ENCODE results near the gene RHOC.
A peak's percentile ranks its signal among the peaks of the same experiment; 100 is the strongest.

Gene RHOC

DNA sequence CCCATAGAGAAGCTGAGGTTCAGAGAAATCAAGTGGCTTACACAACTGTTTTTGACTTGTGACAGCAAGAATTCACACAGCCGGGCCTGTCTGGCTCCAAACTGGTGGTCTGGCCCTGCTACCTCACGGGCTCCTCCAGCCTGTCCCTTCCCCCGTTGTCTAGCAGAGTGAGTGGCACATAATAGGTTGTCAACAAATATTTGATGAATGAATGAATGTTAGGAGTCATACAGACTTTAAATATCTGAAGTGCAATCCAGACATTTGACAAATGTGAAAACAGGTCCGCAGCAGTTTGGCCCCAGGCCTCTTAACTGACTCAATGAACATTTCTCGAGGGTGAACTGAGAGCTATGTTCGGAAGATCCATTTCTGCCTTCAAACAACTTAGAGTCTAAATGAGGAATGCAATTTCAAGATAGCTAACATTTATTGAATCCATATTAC, 1.1 kb upstream of the RHOC start:
- TF ChIP-seq, protein P1, sequence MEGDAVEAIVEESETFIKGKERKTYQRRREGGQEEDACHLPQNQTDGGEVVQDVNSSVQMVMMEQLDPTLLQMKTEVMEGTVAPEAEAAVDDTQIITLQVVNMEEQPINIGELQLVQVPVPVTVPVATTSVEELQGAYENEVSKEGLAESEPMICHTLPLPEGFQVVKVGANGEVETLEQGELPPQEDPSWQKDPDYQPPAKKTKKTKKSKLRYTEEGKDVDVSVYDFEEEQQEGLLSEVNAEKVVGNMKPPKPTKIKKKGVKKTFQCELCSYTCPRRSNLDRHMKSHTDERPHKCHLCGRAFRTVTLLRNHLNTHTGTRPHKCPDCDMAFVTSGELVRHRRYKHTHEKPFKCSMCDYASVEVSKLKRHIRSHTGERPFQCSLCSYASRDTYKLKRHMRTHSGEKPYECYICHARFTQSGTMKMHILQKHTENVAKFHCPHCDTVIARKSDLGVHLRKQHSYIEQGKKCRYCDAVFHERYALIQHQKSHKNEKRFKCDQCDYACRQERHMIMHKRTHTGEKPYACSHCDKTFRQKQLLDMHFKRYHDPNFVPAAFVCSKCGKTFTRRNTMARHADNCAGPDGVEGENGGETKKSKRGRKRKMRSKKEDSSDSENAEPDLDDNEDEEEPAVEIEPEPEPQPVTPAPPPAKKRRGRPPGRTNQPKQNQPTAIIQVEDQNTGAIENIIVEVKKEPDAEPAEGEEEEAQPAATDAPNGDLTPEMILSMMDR (IDR thresholded peaks at IDR 0.05), result no peak

DNA sequence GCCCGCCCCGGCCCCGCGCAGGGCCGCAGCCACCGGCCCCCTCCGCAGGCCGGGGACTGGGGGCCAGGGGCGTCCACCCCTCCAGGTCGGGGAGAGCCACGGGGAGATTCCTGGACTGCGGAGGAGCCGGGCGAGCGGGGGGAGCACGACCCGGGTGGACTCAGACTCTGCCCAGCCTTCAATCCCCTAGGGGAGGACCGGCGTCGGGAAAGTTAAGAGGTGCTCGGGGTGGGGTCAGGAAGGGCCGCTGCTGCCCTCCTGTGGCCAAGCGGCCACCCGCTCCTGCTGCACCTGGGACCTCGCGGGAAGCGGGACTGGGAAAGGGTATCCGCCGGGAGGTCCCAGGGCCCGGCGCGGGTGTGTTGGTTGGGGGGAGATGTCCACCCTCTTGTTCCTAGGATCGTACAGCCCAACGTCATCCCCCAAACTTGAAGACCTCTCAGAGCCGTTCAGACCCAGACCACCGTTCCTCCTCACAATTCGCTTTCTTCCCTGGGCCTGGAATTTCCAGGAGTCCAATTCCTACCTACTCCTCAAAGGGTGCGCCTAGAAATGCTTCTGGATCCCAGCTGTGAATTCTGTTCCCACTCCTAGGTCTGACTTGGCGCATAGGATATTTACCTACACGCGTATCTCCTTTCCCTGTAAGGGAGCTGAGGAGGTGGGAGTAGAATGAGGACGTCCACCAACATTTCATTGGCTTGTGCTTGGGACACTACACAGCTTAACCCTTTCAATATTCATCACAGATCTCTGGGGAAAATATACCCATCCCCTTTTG, 484 bp upstream of the RHOC start:
- TF ChIP-seq, protein P1 (IDR thresholded peaks at IDR 0.05), result peak; percentile 94

GRCh38 chr1:112704934-112705627, 1.8 kb downstream of the RHOC start:
- TF ChIP-seq, protein P1 (IDR thresholded peaks at IDR 0.05), result no peak

DNA sequence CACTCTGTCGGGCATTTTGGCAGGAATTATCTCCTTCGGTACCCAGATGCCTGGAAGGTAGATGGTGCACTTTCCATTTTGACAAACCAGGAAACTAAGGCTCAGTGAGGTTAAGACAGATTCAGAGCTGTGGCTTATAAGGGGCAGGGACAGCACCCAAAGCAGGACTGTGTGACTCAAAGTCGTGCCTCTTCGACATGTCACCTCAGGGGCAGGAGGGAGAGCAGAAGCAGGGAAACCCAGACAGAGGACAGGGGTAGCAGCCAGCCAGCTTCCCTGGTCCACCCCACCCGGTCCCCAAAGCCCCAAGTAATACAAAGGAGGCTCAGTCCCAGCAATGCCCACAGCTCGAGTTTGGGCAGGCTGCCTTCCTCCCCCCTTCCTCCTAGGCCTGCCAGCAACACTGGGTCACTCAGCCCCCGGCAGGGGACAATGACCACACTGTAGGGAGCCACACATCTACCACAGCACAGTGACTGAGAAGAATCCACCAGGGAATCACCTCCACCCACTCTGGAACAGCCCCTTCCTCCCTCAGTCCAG, 2.5 kb downstream of the RHOC start:
- TF ChIP-seq, protein P1 (IDR thresholded peaks at IDR 0.05), result no peak

- TF ChIP-seq, protein P1 (IDR thresholded peaks at IDR 0.05), result no peak
These were observed 3.2 kb downstream of the RHOC start for GRCh38 chr1:112703706-112704105.

GRCh38 chr1:112702420-112703261, 4.3 kb downstream of the RHOC start:
- TF ChIP-seq, protein P1 (IDR thresholded peaks at IDR 0.05), result no peak

DNA sequence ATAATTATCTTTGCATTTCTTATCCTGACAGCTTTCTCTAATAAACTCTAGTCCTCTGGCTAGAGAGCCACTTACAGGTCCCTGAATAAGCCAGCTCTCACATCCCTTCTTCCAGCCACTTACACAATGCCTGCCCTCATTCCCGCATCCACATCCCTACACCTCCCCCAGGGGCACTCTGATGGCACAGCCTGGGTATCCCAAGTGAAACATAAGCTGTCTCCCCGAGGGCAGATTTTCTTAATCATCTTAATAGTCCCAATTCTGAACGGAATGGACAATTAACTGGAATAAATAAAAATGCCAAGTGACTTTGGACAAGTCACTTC, 4.9 kb downstream of the RHOC start:
- TF ChIP-seq, protein P1 (IDR thresholded peaks at IDR 0.05), result no peak
